ENCODE results near the gene STX3.

GRCh38 chr11:59713745-59714144 lies 41.4 kb upstream of the STX3 start, which contains the start of gene OR10V1:
- TF ChIP-seq CTCF (conservative IDR thresholded peaks at IDR 0.05 in 1 of 2, IDR thresholded peaks at IDR 0.05 in 1 of 2; ENCODE audit: extremely low read depth in 1 of 2, insufficient read depth in 1 of 2, low read depth in 1 of 2, low read length in 2 of 2): no peak
- TF ChIP-seq EZH2 (IDR thresholded peaks at IDR 0.05; ENCODE audit: borderline replicate concordance, low read length): no peak

Data from mammary epithelial cell (primary cell).